SHP77 treated with DMSO at 0.1 percent for 48 hours (cell line): ENCODE data around the gene HCFC1.

Experiments used
- DNase-seq: peaks from one replicate; lab custom pipeline; 2025; lab: John Stamatoyannopoulos, UW

The HCFC1 gene

DNA sequence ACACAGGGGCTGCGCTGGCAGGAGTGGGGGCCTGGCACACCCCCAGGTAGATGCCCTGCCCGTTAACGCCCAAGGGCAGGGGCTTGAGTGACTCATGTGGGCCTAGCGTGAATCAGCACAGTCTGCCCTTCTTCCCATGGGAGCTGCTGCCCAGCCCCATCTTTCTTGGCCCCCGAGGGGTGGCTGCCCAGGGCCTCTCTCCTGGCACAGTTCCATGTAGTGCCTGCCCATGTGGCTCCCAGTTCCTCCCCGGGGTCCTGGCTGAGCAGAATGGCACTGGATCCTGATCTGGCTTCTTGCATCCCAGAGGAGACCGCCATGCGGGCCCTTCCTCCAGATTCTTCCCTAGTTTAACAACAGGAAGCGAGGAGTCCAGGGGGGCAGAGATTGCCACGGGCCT is 69.2 kb downstream of the HCFC1 start:
- DNase-seq = no peak

- no peak for DNase-seq
Measured at GRCh38 chrX:153901753-153902140, 69.9 kb downstream of the HCFC1 start.

GRCh38 chrX:153900831-153901752 is 70.5 kb downstream of the HCFC1 start:
- no peak for DNase-seq

GRCh38 chrX:153897899-153898298 is 73.7 kb downstream of the HCFC1 start:
- no peak for DNase-seq
